GM23338 (cell line): ENCODE results near the gene SYNPR. TPM values are rescaled to one million over a fixed set of nuclear protein-coding genes. Genes with fewer than 3 reads are reported as not detected.

Experiments
- ATAC-seq: fragments of 200-7000 bp; cut with Tn5 transposase; 3 replicates; pipeline ENCODE4 v1.9.1; 2020
- DNase-seq: peaks from one replicate; pipeline ENCODE4 v3.0.0-alpha.2; 2015; ENCODE audit warnings: low spot score
- H2AFZ ChIP-seq: fragments of 200-600 bp; sonication (generic); 2 replicates; pipeline ENCODE4 v1.8.0; 2016; ENCODE audit warnings: antibody characterized with exemption, mild to moderate bottlenecking, moderate library complexity
- H3F3A ChIP-seq: fragments of 200-600 bp; sonication (generic); replicated peaks from 2 replicates; pipeline ENCODE4 v1.8.0; 2017; ENCODE audit warnings: antibody characterized with exemption, mixed run types, low read depth
- H3K27ac ChIP-seq: fragments of 200-600 bp; sonication (generic); 2 replicates; pipeline ENCODE4 v1.6.1; 2016; ENCODE audit warnings: low read depth
- H3K27me3 ChIP-seq: fragments of 200-600 bp; sonication (generic); 2 replicates; pipeline ENCODE4 v1.8.0; 2016; ENCODE audit warnings: mild to moderate bottlenecking, mixed run types, moderate library complexity; ENCODE audit not compliant: insufficient read depth
- H3K36me3 ChIP-seq: fragments of 200-600 bp; sonication (generic); 2 replicates; pipeline ENCODE4 v1.8.0; 2016; ENCODE audit warnings: mild to moderate bottlenecking; ENCODE audit not compliant: insufficient read depth
- H3K4me1 ChIP-seq: fragments of 200-600 bp; sonication (generic); 2 replicates; pipeline ENCODE4 v1.8.0; 2016; ENCODE audit warnings: mild to moderate bottlenecking, moderate library complexity; ENCODE audit not compliant: insufficient read depth
- H3K4me2 ChIP-seq: fragments of 200-600 bp; sonication (generic); 2 replicates; pipeline ENCODE4 v1.7.1; 2017; ENCODE audit warnings: mixed run types
- H3K4me3 ChIP-seq: fragments of 200-600 bp; sonication (generic); 2 replicates; pipeline ENCODE4 v1.6.1; 2016; ENCODE audit warnings: mixed run types
- H3K79me2 ChIP-seq: fragments of 200-600 bp; sonication (generic); replicated peaks from 2 replicates; pipeline ENCODE4 v1.8.0; 2017; ENCODE audit warnings: mild to moderate bottlenecking; ENCODE audit not compliant: insufficient read depth
- H3K9me2 ChIP-seq: fragments of 200-600 bp; sonication (generic); 2 replicates; pipeline ENCODE4 v1.8.0; 2017; ENCODE audit not compliant: insufficient read depth
- H4K20me1 ChIP-seq: fragments of 200-600 bp; sonication (generic); replicated peaks from 2 replicates; pipeline ENCODE4 v1.8.0; 2017; ENCODE audit warnings: mild to moderate bottlenecking; ENCODE audit not compliant: insufficient read depth
- H3K27ac Mint-ChIP-seq: 2 replicates; pipeline ENCODE4 v1.8.0; 2020; ENCODE audit warnings: inconsistent platforms, mild to moderate bottlenecking, moderate library complexity, mixed read lengths
- H3K27me3 Mint-ChIP-seq: 3 replicates; pipeline ENCODE4 v1.8.0; 2022; ENCODE audit warnings: low read depth, mild to moderate bottlenecking, moderate library complexity, mixed read lengths, inconsistent platforms; ENCODE audit not compliant: insufficient read depth, poor library complexity
- H3K36me3 Mint-ChIP-seq: 3 replicates; pipeline ENCODE4 v1.8.0; 2021; ENCODE audit warnings: low read depth, mild to moderate bottlenecking, inconsistent platforms, moderate library complexity, mixed read lengths
- H3K4me1 Mint-ChIP-seq: 3 replicates; pipeline ENCODE4 v1.8.0; 2020; ENCODE audit warnings: mild to moderate bottlenecking, inconsistent platforms, mixed read lengths
- H3K4me3 Mint-ChIP-seq: 3 replicates; pipeline ENCODE4 v1.8.0; 2021; ENCODE audit warnings: moderate library complexity, mild to moderate bottlenecking, inconsistent platforms, mixed read lengths
- H3K9me3 Mint-ChIP-seq: 3 replicates; pipeline ENCODE4 v1.8.0; 2020; ENCODE audit warnings: moderate library complexity, mild to moderate bottlenecking, inconsistent platforms, mixed read lengths
- CREB1 ChIP-seq: fragments of 250-450 bp; sonication (Bioruptor Pico); IDR thresholded peaks from 2 replicates; pipeline ENCODE4 v1.5.0; 2020; ENCODE audit warnings: low read depth, mild to moderate bottlenecking, moderate library complexity
- EZH2 ChIP-seq: fragments of 200-600 bp; sonication (generic); IDR thresholded peaks from one replicate; pipeline ENCODE4 v1.8.0; 2017; ENCODE audit warnings: antibody characterized with exemption, mild to moderate bottlenecking, low read depth; ENCODE audit not compliant: unreplicated experiment
- NANOG ChIP-seq: IDR thresholded peaks from 2 replicates; pipeline ENCODE4 v1.6.1; 2016; ENCODE audit warnings: antibody characterized with exemption, borderline replicate concordance
- REST ChIP-seq: IDR thresholded peaks from one replicate; pipeline ENCODE4 v1.6.1; 2018; ENCODE audit warnings: antibody characterized with exemption; ENCODE audit not compliant: unreplicated experiment
- ZNF114 ChIP-seq: fragments of 250-450 bp; sonication (Bioruptor Pico); IDR thresholded peaks from 2 replicates; pipeline ENCODE4 v1.5.0; 2020; ENCODE audit warnings: mild to moderate bottlenecking, moderate library complexity
- ZNF331 ChIP-seq: fragments of 250-450 bp; sonication (Bioruptor Pico); IDR thresholded peaks from 2 replicates; pipeline ENCODE4 v1.5.0; 2020; ENCODE audit warnings: low read depth, mild to moderate bottlenecking, moderate library complexity
- ZNF462 ChIP-seq: fragments of 250-450 bp; sonication (Bioruptor Pico); IDR thresholded peaks from 2 replicates; pipeline ENCODE4 v1.5.0; 2020; ENCODE audit warnings: mild to moderate bottlenecking, moderate library complexity
- polyA plus RNA-seq: library from polyadenylated mRNA; unstranded; fragments of >200 nt; fragmentation: Nextera tagmentation; extraction: Ambion mirVana; gene quantifications from 2 replicates; pipeline ENCODE4 v1.2.1, GENCODE V29; 2016
- total RNA-seq: library from RNA; depleted of rRNA; stranded (reverse); fragments of >200 nt; shearing (Covaris generic); gene quantifications from 2 replicates; pipeline ENCODE4 v1.2.3, GENCODE V29; 2014

Gene SYNPR
- total and polyA plus RNA-seq, 2 experiments from 2014 or later = 0.38 to 0.55 TPM

- Histone ChIP-seq H3K4me2 (no peak overlapping the region), H3K9me2 (no peaks in the 10 kb centered on the region), H2AFZ (peak overlapping the region; percentile 44; the same call in 1 of the 2 replicates), H3K4me1 (no peaks in the 10 kb centered on the region), H3K4me3 (no peak overlapping the region), H3K27ac (no peak overlapping the region), H3K79me2 (no peaks in the 10 kb centered on the region), H3K36me3 (no peaks in the 10 kb centered on the region), H3K27me3 (no peaks in the 10 kb centered on the region), H4K20me1 (no peaks in the 10 kb centered on the region), H3F3A (no peaks in the 10 kb centered on the region)
- Mint-ChIP-seq H3K27me3 (no peaks in the 10 kb centered on the region), H3K4me1 (0 out of 3 replicates have a peak, but pooled peaks cover 3% of the 10 kb centered on the region), H3K4me3 (no peak overlapping the region), H3K36me3 (no peaks in the 10 kb centered on the region), H3K9me3 (no peaks in the 10 kb centered on the region), H3K27ac (no peak overlapping the region)
- ATAC-seq (peak; percentile 68), DNase-seq (peak; percentile 14)
- TF ChIP-seq NANOG (no peak), CREB1 (CRISPR knock-in tag) (no peak), ZNF114 (CRISPR knock-in tag) (no peak), REST (no peak), ZNF462 (CRISPR knock-in tag) (no peak), EZH2 (no peak), ZNF331 (CRISPR knock-in tag) (no peak)
These were observed 383.9 kb downstream of the SYNPR start for GRCh38 chr3:63662011-63662410.
